ENCODE measurements around the gene SMAP2.
"Not testable (repeated sequence)": the region's sequence is repeated elsewhere in the genome, so short reads cannot be mapped to it uniquely, and the experiment has no call there.

SMAP2 gene

DNA sequence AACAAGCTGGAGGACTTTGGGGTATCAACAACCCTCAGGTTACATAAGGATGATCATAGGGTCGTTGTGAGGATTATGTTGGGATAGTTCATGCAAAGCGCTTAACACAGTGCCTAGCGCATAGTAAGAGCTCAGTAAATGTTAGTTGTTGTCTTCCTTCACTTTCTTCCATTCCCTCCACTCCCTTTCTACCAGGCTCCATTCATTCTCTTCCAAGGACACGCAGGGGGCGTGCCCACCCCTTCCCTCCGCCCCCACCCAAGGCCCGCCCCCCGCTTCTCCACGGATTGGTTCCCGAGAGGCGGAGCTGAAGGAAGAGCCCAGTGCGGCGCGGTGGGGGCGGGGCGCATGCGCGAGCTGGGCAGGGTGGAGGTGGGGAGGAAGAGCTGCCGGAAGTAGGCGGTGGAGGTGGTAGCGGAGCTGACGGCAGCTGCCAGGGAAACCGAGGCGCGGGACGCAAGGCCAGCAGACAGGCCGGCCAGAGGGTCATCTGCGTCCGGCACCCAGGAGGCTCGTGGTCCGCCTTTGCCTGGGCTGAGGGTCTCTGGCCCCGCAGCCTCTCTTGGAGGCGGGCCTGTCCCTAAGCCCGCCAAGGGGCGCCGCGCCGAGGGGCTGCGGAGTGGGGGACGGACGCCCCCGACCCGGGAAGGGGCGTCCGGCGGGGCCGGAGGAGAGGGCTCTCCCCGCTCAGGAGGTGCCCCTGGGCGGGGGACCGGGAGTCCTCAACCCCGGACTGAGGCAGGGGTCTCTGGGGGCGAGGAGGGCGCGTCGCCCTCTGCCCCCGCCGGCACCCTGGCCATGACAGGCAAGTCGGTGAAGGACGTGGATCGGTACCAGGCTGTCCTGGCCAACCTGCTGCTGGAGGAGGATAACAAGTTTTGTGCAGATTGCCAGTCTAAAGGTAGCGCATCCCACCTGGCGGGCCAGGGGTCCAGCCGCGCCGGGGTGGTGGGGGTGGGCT lies at the start of gene SMAP2:
Gene SMAP2 (plus strand): TSS at position 405 of the 961 bp plus-strand sequence. CDS start 394 bp downstream, at position 799.
- peak; percentile 96 for DNase-seq

DNA sequence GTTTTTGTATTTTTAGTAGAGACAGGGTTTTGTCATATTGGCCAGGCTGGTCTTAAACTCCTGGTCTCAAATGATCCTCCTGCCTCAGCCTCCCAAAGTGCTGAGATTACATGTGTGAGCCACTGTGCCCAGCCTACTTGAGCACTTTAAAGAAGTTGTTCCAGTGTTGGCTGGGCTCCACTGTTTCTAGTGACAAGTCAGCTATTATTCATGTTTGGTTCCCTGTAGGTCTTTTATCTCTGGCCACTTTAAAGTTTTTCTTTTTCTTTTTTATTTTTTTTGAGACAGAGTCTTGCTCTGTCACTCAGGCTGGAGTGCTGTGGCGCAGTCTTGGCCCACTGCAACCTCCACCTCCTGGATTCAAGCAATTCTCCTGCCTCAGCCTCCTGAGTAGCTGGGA lies 42.1 kb upstream of the SMAP2 start:
- DNase-seq: not testable (repeated sequence)

DNA sequence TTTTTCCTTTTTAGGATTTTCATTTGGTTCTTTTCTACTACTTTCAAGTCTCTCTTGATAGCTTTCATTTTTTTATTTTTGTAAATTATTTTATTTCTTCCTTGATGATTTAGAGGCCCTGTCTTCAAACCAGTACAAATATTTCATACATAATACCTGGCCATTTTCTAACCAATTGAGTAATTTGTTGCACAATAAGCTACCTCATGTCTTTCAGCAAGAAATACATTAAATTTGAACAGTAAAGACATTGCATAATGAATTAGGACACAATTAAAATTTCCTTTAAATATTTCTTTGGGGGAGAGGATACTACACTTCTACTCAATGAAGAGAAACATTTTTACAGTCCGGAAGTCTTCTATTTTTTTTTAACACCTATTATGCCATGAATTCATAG lies 40.8 kb upstream of the SMAP2 start:
- DNase-seq: no peak

DNA sequence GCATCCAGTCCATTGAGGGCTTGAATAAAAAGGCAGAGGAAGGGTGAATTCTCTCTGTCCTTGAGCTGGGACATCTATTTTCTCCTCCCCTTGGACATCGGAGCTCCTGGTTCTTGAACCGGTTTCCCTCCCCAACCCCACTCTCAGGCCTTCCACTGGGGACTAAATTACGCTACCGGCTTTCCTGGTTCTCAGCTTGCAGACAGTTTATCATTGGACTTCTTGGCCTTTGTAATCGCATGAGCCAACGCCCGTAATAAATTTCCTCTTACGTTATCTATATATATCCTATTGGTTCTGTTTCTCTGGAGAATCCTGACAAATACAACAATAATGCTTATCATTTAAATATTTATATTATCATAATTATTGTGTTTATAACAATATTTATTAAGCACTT lies 36.1 kb upstream of the SMAP2 start:
- DNase-seq: no peak

DNA sequence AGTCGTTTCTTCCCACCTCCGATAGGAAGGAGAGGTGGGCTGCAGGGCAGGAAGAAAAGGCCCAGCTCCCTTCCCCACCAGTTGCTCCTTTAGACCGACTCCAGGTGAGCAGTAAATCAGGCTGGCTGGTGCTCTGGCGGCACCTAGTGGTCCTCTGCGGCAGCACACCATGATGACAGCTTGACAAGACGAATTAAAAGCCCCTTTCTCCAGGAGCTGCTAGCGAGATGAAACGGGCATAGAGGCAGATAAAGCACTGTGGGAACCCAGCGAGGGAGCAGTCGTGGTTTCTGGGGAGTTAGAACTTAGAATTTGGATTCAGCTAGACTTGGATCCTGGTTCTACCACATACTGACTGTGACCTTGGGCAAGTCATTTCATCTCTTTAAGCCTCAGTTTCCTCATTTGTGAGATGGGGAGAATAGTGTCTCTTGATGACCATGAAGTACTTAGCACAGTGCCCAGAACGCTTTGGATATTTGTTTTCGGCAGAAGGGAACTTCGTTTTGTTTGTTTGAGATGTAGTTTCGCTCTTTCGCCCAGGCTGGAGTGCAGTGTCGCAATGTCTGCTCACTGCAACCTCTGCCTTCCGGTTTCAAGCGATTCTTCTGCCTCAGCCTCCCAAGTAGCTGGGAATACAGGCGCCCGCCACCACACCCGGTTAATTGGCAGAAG lies 34.6 kb upstream of the SMAP2 start:
- DNase-seq: peak; percentile 59

DNA sequence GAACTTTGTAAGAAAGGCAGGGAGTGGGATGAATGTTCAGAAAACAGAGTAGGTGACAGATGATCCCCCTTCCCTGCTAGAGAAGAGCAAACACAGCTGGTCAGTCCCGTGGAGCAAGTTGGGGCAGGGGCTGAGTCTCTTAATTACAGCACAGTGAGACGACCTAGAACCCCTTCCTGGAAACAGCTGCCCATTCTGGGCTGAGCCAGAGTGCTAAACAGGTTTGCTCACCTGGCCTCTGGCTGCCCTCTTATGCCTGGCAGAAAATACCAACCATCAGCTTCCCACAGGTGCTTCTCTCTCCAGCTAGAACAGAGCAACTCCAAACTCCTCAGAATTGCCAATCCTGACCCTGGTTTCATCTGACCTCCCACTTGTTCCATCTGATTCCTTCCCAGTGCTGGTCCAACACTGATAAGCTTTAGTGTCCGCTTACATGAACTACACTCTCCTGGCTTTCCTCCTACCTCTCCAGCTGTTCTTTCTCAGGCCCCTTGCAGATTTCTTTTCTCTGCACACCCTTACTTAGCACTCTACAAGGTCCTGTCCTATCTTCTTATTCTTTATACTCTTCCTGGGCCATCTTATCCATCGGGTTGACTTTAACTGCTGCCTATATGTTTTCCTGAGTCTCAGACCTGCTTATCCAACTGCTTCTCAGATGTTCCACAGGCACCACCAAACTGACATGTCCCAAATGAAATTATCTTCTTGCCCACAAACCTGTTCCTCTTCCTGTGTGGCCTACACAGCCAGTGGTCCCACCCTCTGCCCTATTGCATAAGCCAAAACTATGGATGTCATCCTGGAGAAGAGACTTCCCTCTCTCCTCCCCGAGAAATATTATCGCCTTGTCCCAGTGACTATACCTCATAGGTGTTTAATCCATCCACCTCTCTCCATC lies 33.9 kb upstream of the SMAP2 start:
- DNase-seq: no peak

DNA sequence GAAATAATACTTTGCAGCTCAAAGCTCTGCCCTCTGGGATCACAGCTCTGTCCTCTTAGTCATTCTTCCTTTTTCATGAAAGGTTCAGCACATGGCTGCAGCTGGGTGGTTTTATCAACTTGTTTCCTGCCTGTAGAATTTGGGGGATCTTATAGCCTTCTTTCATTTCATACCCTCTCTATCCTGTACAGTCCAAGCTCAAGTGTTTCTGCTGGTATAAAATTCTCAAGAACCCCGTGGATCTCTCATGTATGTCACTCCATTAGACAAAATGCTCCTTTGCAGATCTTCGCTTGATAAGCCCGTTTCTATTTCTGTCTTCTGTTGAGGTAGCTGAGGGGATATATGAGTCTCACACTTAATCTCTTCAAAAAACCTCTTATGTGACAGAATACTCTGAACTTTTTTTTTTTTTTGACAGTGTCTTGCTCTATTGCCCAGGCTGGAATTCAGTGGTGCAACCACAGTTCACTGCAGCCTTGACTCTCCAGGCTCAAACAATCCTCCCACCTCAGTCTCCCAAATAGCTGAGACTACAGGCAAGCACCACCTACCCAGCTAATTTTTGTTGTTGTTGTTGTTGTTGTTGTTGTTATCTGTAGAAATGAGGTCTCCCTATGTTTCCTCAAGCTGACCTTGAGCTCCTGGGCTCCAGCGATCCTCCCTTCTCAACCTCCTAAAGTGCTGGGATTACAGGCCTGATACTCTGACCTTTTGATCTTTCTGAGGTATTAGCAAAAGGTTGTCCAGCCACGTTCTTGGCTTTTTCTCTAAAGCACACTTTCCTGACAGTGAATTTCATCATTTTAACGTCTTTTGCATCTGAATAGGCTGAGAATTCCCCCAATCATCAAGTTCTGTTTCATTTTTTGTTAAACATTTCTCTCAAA lies 31.8 kb upstream of the SMAP2 start:
- no peak for DNase-seq

DNA sequence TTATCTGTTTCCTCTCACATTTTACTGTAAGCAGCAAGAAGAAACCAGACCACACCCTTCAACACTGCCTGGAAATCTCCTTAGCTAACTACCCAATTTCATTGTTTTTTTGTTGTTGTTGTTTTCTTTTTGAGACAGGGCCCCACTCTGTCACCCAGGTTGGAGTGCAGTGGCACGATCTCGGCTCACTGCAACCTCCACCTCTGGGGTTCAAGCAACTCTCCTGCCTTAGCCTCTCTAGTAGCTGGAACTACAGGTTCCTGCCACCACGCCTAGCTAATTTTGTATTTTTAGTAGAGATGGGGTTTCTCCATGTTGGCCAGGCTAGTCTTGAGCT lies 31.2 kb upstream of the SMAP2 start:
- not testable (repeated sequence) for DNase-seq

DNA sequence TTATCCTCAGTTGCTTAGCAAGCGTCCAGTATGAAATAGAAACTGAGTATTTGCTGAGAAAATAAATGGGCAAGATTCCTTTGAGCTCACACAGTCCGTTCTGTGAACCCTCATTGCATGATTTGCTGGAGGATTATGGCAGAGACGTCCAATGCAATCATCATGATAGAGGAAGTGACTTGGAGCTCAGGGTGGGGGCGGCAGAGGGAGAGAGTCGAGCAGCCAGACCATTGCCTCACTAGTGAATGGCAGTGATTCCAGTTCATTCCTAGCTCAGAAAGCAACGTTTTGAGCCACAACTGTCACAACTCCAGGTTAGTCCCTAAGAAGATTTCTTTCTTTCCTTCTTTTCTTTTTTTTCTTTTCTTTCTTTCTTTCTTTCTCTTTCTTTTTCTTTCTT lies 28.9 kb upstream of the SMAP2 start:
- DNase-seq: no peak

DNA sequence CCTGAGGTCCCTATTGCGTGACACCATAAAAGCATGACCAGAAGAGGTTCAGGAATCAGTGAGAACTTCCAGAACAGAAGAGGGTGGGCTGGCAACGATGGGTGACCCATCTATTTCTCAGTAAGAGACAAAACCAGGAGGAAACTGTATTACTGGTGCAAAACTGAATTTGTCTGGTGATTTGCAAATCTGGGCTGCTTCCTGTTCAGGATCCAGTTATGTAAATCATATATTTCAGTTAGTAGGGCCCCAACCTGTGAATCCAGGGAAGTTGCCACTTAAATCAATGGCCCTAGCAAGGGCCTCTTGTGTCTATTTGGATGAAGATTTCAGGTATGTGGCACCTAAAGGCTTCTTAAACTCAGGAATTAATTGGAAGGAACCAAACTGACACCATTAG lies 23.1 kb upstream of the SMAP2 start:
- no peak for DNase-seq

DNA sequence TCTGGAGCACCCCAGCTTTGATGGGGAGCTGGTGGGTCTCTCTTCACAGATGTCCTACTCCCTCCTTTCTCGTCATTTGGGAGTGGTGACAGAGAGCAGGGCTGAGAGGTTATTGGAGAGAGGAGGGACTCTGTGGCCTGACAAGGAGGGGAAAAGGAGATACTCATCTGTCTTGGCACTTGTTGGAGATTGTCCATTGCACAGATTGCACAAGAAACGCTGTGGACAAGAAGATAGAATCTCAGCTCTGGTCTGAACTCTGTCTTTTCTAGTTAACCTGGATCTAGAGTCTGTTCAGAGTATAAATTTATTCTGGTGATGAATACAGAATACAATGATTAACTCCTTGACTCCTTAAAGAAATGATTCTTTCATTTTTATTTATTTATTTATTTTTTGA lies 22.4 kb upstream of the SMAP2 start:
- DNase-seq: no peak

DNA sequence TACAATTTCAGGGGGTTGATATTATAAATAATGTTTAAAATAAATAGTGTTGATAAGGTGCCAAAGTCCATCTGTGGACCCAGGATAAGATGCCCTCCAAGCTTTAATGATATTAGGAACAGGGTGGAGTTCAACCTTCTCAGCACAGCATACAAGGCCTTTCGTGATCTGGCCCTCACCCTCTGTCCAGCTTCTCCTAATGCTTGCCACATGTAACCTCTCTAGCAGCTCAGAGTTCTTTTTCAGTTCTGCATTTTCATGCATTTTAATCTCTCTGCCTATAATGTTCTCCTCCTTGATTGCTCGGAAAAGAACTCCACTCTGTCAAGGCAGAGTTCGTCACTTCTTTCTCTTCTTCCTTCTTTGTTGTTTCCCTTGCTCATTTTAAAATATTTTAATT lies 21.4 kb upstream of the SMAP2 start:
- no peak for DNase-seq

DNA sequence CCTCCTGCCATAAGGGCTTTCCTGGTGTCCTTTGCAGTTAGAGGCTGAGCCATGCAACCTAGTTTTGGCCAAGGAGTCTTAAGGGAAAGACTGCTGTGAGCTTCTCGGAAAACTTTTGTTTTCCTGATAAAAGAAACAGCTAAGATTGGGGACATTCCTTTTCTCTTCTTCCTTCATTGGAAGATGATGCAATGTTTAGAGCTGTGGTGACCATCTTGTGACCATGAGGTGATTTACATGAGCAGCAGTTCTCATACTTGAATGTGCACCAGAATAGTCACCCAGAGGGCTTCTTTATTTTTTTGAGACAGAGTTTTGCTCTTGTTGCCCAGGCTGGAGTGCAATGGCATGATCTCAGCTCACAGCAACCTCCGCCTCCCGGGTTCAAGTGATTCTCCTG lies 20.4 kb upstream of the SMAP2 start:
- DNase-seq: no peak

DNA sequence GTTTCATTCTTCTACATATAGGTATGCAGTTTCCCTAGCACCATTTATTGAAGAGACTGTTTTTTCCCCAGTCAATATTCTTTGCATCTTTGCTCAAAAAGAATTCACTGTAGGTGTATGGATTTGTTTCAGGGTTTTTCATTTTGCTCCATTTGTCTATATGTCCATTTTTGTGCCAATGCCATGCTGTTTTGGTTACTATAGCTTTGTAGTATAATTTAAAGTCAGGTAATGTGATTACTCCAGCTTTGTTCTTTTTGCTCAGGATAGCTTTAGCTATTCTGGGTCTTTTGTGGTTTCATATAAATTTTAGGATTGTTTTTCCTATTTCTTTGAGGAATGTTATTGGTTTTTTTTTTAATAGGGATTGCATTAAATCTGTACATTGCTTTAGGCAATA lies 15.9 kb upstream of the SMAP2 start:
- no peak for DNase-seq

DNA sequence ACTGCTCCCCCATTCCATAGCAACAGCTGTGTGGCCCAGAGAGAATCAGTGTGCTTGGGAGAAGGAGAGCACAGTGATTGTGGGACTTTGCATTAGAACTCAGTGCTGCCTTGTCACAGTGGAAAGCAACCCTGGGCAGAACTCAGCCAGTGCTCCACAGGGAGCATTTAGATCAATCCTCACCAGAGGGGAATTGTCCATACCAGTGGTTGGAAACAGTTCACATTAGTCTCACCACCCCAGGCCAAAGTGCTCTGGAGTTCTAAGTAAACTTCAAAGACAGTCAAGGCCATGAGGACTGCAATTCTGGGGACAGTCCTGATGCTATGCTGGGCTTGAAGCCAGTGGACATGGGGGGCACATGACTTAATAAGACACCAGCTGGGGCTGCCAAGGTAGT lies 12.9 kb upstream of the SMAP2 start:
- DNase-seq: no peak

DNA sequence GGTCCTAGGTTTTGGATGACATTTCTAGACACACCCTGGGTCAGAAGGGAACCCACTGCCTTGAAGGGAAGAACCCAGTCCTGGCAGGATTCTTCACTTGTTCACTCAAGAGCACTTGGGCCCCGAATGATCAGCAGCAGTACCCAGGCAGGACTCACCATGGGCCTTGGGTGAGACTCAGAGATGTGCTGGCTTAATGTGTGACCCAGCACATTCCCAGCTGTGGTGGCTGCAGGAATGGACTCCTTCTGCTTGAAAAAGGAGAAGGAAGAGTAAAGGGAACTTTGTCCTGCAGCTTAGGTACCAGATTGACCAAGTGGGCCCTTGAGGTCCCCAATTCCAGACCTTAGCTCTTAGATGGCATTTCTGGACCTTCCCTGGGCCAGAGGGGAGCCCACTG lies 12.3 kb upstream of the SMAP2 start:
- DNase-seq: no peak

DNA sequence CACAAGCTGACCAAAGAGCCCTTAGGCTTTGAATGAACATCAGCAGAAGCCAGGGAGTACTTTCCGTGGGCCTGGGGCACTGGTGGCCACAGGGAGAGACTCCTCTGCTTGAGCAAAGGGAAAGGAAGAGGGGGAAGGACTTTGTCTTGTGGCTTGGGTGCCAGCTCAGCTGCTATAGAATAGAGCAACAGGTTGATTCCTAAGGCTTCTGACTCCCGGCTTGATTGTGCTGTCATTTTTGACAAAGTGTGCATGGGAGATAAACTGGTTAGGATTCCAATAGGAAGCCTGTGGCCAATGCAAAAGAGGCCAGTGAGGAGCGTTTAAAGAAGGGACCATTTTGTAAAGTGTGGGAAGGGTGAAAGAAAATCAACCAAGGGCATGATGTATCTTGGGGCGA lies 11.9 kb upstream of the SMAP2 start:
- DNase-seq: no peak

DNA sequence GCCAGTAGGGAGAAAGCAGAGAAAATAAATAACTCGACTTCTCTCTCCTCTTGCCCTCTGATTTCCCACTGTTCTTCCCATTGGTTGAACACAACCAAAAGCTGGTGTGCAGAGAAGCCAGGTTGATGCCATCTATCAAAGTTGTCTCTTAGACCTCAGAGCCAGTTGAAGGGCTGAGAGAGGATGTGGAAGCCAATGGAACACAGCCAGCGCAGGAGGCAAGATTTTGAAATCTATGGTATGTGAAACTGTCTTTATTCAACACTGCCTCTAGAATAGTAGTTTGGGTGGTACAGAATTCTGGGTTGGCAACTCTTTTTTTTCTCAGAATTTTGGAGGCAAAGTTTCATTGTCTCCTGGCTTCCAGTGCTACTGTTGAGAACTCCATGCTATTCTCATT lies 11.3 kb upstream of the SMAP2 start:
- no peak for DNase-seq

DNA sequence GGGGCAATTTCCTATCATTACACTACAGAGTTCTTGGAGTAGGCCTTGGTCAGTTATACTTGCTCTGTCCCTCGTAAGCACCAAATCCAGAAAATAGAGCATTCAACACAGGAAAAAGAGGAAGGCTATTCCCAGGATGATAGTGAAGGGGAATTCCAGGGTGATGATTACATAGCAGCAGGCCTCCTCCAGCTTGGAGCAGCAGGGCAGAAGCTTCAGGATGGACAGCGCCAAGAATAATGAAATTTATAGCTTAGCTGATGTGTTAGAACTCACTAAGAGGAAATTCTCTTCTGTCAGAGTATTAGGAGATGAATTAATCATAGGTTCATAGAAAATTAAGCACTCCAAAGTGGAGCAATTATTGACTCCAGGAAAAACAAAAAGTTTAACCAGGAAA lies 10.8 kb upstream of the SMAP2 start:
- no peak for DNase-seq

DNA sequence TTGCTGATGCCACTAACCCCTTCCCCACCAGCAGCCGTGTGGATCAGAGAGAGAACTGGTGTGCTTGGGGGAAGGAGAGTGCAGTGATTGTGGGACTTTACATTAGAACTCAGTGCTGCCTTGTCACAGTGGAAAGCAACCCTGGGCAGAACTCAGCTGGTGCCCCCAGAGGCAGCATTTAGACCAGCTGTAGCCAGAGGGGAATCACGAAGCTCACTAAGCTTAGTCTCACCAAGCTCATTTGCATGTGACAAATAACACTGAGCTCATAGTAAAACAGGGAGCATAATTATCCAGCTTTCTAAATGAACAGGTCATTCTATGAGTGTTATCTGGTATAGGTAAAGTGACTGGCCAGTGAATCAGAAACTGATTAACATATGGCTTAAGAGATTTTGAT lies 9.8 kb upstream of the SMAP2 start:
- DNase-seq: no peak

DNA sequence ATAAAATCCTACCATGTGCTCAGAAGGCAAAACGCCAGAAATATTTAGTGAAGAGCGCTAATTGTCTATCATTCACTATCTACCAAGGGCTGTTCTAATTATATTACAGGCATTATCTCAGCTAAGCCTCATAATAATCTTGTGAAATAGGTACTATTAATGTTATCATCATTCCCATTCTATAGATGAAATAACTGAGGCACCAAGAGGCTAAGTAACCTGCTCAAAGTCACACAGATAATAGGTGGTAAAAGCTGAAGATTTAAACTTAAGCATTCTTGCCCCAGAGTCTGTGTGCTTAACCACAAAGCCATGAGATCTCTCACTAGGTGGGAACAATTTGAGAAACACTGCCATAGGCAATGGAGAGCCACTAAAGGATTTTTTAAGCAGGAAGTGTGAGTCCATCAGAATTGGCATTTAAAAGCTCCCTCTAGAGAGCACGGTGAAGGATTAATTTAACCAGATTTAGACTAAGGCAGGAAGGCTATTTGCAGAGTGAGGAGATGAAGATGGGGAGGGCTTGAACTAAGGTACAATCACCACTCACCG lies 1.7 kb upstream of the SMAP2 start:
- DNase-seq: no peak
